NCI-H1436 treated with DMSO at 0.1 percent for 48 hours (cell line): ENCODE measurements around the gene CEP192.
"Not testable (repeated sequence)": the region's sequence is repeated elsewhere in the genome, so short reads cannot be mapped to it uniquely, and the experiment has no call there.

Experiments used
- DNase-seq: peaks from one replicate; lab custom pipeline; 2025; lab: John Stamatoyannopoulos, UW

CEP192 gene

GRCh38 chr18:12990967-12991820, at the start of gene CEP192:
CEP192 (plus strand) TSS chr18:12991362; CDS start chr18:12999425, 8,063 bp downstream.
- peak; percentile 89 for DNase-seq

- DNase-seq: no peak
Measured at GRCh38 chr18:12943215-12943614, 47.9 kb upstream of the CEP192 start.

GRCh38 chr18:12944709-12945108, 46.5 kb upstream of the CEP192 start:
- no peak for DNase-seq

GRCh38 chr18:12946549-12947284, 44.4 kb upstream of the CEP192 start:
- DNase-seq: no peak

- DNase-seq: peak; percentile 67
Measured at GRCh38 chr18:12947285-12948049, 43.7 kb upstream of the CEP192 start, which contains the start of gene SEH1L. SEH1L (plus strand) TSS chr18:12948011; CDS start chr18:12948122, 111 bp downstream.

GRCh38 chr18:12948050-12948804, 42.9 kb upstream of the CEP192 start:
- DNase-seq: no peak

- DNase-seq: no peak
Measured at GRCh38 chr18:12958478-12958877, 32.7 kb upstream of the CEP192 start.

- DNase-seq: no peak
Measured at GRCh38 chr18:12960395-12960794, 30.8 kb upstream of the CEP192 start.

- no peak for DNase-seq
Measured at GRCh38 chr18:12960853-12961397, 30.2 kb upstream of the CEP192 start.

GRCh38 chr18:12963069-12963468, 28.1 kb upstream of the CEP192 start:
- DNase-seq: no peak

- no peak for DNase-seq
Measured at GRCh38 chr18:12968115-12968514, 23.0 kb upstream of the CEP192 start.

- DNase-seq: no peak
Measured at GRCh38 chr18:12968619-12969018, 22.5 kb upstream of the CEP192 start.

GRCh38 chr18:12973562-12974213, 17.5 kb upstream of the CEP192 start:
- DNase-seq: no peak

GRCh38 chr18:12975488-12975887, 15.7 kb upstream of the CEP192 start:
- DNase-seq: no peak

- no peak for DNase-seq
Measured at GRCh38 chr18:12976305-12976704, 14.9 kb upstream of the CEP192 start.

GRCh38 chr18:12980065-12980464, 11.1 kb upstream of the CEP192 start:
- not testable (repeated sequence) for DNase-seq

GRCh38 chr18:12989397-12990122, 1.6 kb upstream of the CEP192 start:
- DNase-seq: no peak

GRCh38 chr18:12990123-12990475, 1.1 kb upstream of the CEP192 start:
- DNase-seq: no peak

- no peak for DNase-seq
Measured at GRCh38 chr18:12990641-12990966, 558 bp upstream of the CEP192 start.

GRCh38 chr18:12991821-12992179, 638 bp downstream of the CEP192 start:
- DNase-seq: no peak
